ENCODE data around the gene CTXND1.

Gene CTXND1

GRCh38 chr15:80286055-80286454 is 34.0 kb upstream of the CTXND1 start:
- TF ChIP-seq, protein P1, sequence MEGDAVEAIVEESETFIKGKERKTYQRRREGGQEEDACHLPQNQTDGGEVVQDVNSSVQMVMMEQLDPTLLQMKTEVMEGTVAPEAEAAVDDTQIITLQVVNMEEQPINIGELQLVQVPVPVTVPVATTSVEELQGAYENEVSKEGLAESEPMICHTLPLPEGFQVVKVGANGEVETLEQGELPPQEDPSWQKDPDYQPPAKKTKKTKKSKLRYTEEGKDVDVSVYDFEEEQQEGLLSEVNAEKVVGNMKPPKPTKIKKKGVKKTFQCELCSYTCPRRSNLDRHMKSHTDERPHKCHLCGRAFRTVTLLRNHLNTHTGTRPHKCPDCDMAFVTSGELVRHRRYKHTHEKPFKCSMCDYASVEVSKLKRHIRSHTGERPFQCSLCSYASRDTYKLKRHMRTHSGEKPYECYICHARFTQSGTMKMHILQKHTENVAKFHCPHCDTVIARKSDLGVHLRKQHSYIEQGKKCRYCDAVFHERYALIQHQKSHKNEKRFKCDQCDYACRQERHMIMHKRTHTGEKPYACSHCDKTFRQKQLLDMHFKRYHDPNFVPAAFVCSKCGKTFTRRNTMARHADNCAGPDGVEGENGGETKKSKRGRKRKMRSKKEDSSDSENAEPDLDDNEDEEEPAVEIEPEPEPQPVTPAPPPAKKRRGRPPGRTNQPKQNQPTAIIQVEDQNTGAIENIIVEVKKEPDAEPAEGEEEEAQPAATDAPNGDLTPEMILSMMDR (IDR thresholded peaks at IDR 0.05; ENCODE audit: low read depth, low read length) = no peak
- no peak overlapping the region for H3K4me3 ChIP-seq (replicated peaks in 1 of 2; ENCODE audit: low read depth in 2 of 2, low read length in 2 of 2)
- no peak for DNase-seq (ENCODE audit: low read depth in 2 of 2)

DNA sequence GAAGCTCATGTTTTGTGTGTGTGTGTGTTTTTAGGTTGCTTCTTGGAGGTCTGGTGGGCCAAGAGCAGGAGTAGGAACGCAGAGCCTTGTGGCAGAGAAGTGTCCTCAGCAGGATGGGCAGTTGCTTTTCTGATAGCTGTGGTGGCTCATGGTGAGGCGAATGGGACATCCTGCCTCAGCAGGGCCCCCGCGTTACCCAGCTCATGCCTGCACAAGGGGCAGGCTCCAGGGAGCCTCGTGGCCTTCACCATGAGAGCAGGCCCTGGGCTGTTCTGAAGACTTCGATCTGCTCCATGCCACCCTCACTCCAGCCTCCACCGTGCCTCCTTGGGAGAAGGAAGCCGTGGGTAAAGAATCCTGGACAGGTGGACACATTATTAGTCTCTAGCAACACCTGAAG is 33.4 kb upstream of the CTXND1 start:
- H3K4me3 ChIP-seq (replicated peaks in 1 of 2; ENCODE audit: low read depth in 2 of 2, low read length in 2 of 2) = no peak overlapping the region
- TF ChIP-seq, protein P1 (IDR thresholded peaks at IDR 0.05; ENCODE audit: low read depth, low read length) = no peak
- no peak for DNase-seq (ENCODE audit: low read depth in 2 of 2)

GRCh38 chr15:80283531-80283930 is 31.5 kb upstream of the CTXND1 start:
- H3K4me3 ChIP-seq (replicated peaks in 1 of 2; ENCODE audit: low read depth in 2 of 2, low read length in 2 of 2) = no peak overlapping the region
- TF ChIP-seq, protein P1 (IDR thresholded peaks at IDR 0.05; ENCODE audit: low read depth, low read length) = no peak
- no peak for DNase-seq (ENCODE audit: low read depth in 2 of 2)

DNA sequence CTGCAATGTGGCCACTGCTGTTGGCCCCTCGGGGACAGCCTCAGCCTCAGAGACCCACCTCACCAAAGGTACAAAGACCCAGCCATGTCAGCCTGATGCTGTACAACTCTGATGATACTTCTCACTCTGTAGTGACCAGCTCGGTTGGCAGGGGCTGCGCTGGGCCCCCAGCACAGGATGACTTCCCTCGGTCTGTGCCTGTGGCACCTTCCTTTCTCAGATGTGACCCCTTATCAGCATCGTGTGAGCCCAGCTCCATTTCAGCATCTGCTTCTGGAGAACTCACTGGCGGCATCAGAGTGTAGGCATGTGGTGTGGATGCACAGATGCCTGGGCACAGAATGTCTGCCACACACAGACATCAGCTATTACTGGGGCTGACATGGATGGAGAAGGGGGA is 25.1 kb upstream of the CTXND1 start:
- no peak overlapping the region for H3K4me3 ChIP-seq (replicated peaks in 1 of 2; ENCODE audit: low read depth in 2 of 2, low read length in 2 of 2)
- no peak for DNase-seq (ENCODE audit: low read depth in 2 of 2)
- TF ChIP-seq, protein P1 (IDR thresholded peaks at IDR 0.05; ENCODE audit: low read depth, low read length) = no peak

GRCh38 chr15:80275961-80276360 is 23.9 kb upstream of the CTXND1 start:
- TF ChIP-seq, protein P1 (IDR thresholded peaks at IDR 0.05; ENCODE audit: low read depth, low read length) = no peak
- peak; percentile 8 to 31 for DNase-seq (ENCODE audit: low read depth in 2 of 2)
- H3K4me3 ChIP-seq (replicated peaks in 1 of 2; ENCODE audit: low read depth in 2 of 2, low read length in 2 of 2) = no peak overlapping the region

DNA sequence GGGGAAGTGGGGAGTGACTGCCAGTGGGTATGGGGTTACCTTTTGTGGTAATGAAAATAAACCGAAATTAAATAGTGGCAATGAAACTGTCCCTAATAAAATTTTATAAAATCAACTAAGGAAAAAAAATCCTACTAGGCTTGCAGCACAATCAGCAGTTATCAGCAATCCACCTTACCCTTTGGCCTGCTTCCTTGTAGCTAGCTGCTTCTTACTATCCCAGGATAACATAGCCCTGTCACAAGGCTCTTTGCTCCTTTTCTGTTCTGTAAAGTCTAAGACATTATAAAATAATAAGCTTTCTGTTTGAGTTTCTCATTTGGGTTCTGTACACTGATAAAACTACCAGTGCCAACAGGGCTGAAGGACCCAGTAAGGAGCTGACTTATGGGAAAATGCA is 23.0 kb upstream of the CTXND1 start:
- DNase-seq (ENCODE audit: low read depth in 2 of 2) = no peak
- TF ChIP-seq, protein P1 (IDR thresholded peaks at IDR 0.05; ENCODE audit: low read depth, low read length) = no peak
- no peak overlapping the region for H3K4me3 ChIP-seq (replicated peaks in 1 of 2; ENCODE audit: low read depth in 2 of 2, low read length in 2 of 2)

- DNase-seq (ENCODE audit: low read depth in 2 of 2) = no peak
- TF ChIP-seq, protein P1 (IDR thresholded peaks at IDR 0.05; ENCODE audit: low read depth, low read length) = no peak
- H3K4me3 ChIP-seq (replicated peaks in 1 of 2; ENCODE audit: low read depth in 2 of 2, low read length in 2 of 2) = no peak overlapping the region
Observed at GRCh38 chr15:80274554-80274953, 22.5 kb upstream of the CTXND1 start.

Measured in cardiac fibroblast (primary cell).